Stomach (tissue), 4 donors: Measurements from ENCODE around the gene POLR2F.

Experiments
- POLR2A ChIP-seq, 4 donors: fragments of 450-650 bp; IDR thresholded peaks; one replicate each; pipeline ENCODE4 v1.6.1; 2016; ENCODE audit warnings: antibody characterized with exemption in 4 of 4, control low read depth in 2 of 4, mild to moderate bottlenecking in 1 of 4, moderate library complexity in 1 of 4
- POLR2AphosphoS5 ChIP-seq, 3 donors: sonication (generic); formaldehyde crosslinking; IDR thresholded peaks; one replicate each; pipeline ENCODE4 v1.6.1; 2016; ENCODE audit warnings: antibody characterized with exemption in 3 of 3
- TF ChIP-seq, protein P1 (sequence below), 7 experiments: fragments of 450-650 bp in 4 of 7; fragments of 200-600 bp in 3 of 7; sonication (generic) in 3 of 7; IDR thresholded peaks; one replicate each; pipeline ENCODE4 v1.5.1; 2016 to 2019; ENCODE audit warnings: antibody characterized with exemption in 7 of 7, control low read depth in 2 of 7, mild to moderate bottlenecking in 1 of 7

GRCh38 chr22:37943825-37944198, 9.7 kb upstream of the POLR2F start:
- TF ChIP-seq, protein P1, sequence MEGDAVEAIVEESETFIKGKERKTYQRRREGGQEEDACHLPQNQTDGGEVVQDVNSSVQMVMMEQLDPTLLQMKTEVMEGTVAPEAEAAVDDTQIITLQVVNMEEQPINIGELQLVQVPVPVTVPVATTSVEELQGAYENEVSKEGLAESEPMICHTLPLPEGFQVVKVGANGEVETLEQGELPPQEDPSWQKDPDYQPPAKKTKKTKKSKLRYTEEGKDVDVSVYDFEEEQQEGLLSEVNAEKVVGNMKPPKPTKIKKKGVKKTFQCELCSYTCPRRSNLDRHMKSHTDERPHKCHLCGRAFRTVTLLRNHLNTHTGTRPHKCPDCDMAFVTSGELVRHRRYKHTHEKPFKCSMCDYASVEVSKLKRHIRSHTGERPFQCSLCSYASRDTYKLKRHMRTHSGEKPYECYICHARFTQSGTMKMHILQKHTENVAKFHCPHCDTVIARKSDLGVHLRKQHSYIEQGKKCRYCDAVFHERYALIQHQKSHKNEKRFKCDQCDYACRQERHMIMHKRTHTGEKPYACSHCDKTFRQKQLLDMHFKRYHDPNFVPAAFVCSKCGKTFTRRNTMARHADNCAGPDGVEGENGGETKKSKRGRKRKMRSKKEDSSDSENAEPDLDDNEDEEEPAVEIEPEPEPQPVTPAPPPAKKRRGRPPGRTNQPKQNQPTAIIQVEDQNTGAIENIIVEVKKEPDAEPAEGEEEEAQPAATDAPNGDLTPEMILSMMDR (IDR thresholded peaks at IDR 0.05): no peak
- TF ChIP-seq POLR2AphosphoS5 (IDR thresholded peaks at IDR 0.05) (no peak), POLR2A (IDR thresholded peaks at IDR 0.05) (no peak)
